Neural crest cell (in vitro differentiated cells): ENCODE measurements around the gene CADM1. TPM values are rescaled to one million over a fixed set of nuclear protein-coding genes. Genes with fewer than 3 reads are reported as not detected.

Experiments
- DNase-seq: peaks from one replicate; pipeline ENCODE4 v3.0.0; 2021; ENCODE audit warnings: low read depth, mixed read lengths, low spot score
- H3K27ac Mint-ChIP-seq: one replicate; pipeline ENCODE4 v1.8.0; 2021; ENCODE audit warnings: mild to moderate bottlenecking, mixed read lengths; ENCODE audit not compliant: unreplicated experiment
- H3K27me3 Mint-ChIP-seq: 2 replicates; pipeline ENCODE4 v1.8.0; 2021; ENCODE audit warnings: low read depth, mild to moderate bottlenecking, mixed read lengths
- H3K36me3 Mint-ChIP-seq: 2 replicates; pipeline ENCODE4 v1.8.0; 2021; ENCODE audit warnings: low read depth, mild to moderate bottlenecking, mixed read lengths
- H3K4me1 Mint-ChIP-seq: 2 replicates; pipeline ENCODE4 v1.8.0; 2021; ENCODE audit warnings: mixed read lengths
- H3K4me3 Mint-ChIP-seq: one replicate; pipeline ENCODE4 v1.8.0; 2021; ENCODE audit warnings: mild to moderate bottlenecking, mixed read lengths
- H3K9me3 Mint-ChIP-seq: 2 replicates; pipeline ENCODE4 v1.8.0; 2021; ENCODE audit warnings: mixed read lengths
- total RNA-seq: library from RNA; stranded (reverse); gene quantifications from 2 replicates; pipeline ENCODE4 v1.2.1, GENCODE V29; 2021
- TF ChIP-seq, protein P1 (sequence below): fragments of 200-600 bp; sonication (generic); conservative IDR thresholded peaks from 2 replicates; pipeline ENCODE4 v1.5.0; 2021; ENCODE audit warnings: antibody characterized with exemption, mild to moderate bottlenecking

The CADM1 gene
- total RNA-seq, 1 donor from 2014 or later, result 112 TPM

DNA sequence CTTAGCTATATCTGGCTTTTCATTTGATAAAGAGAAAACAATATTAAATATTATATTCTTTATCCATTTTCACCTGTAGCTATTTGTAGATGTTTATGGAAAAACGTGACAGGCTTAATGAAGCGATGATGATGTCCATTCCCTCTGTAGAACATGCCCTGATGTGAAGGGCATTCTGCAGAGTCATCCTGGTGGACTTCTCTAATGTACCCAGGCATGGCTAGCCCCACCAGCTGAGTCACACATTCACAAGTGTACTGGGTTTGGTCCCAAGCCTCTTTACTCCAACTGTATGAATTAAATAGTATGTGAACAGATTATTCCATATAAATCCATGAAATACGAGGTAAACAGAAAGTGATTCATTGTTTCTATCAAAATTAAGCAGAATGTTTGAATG is 139.3 kb downstream of the CADM1 start:
- Mint-ChIP-seq H3K9me3 (no peaks in the 10 kb centered on the region), H3K27ac (no peak overlapping the region), H3K27me3 (no peaks in the 10 kb centered on the region), H3K4me3 (no peak overlapping the region), H3K36me3 (no peaks in the 10 kb centered on the region), H3K4me1 (peaks cover 20% of the 10 kb centered on the region)
- DNase-seq, result no peak
- TF ChIP-seq, protein P1, sequence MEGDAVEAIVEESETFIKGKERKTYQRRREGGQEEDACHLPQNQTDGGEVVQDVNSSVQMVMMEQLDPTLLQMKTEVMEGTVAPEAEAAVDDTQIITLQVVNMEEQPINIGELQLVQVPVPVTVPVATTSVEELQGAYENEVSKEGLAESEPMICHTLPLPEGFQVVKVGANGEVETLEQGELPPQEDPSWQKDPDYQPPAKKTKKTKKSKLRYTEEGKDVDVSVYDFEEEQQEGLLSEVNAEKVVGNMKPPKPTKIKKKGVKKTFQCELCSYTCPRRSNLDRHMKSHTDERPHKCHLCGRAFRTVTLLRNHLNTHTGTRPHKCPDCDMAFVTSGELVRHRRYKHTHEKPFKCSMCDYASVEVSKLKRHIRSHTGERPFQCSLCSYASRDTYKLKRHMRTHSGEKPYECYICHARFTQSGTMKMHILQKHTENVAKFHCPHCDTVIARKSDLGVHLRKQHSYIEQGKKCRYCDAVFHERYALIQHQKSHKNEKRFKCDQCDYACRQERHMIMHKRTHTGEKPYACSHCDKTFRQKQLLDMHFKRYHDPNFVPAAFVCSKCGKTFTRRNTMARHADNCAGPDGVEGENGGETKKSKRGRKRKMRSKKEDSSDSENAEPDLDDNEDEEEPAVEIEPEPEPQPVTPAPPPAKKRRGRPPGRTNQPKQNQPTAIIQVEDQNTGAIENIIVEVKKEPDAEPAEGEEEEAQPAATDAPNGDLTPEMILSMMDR, result no peak

GRCh38 chr11:115363921-115364320 is 140.3 kb downstream of the CADM1 start:
- no peak overlapping the region for H3K27ac Mint-ChIP-seq
- TF ChIP-seq, protein P1, result no peak
- DNase-seq, result no peak
- H3K36me3 Mint-ChIP-seq, result no peaks in the 10 kb centered on the region
- H3K4me3 Mint-ChIP-seq, result no peak overlapping the region
- no peaks in the 10 kb centered on the region for H3K9me3 Mint-ChIP-seq
- H3K4me1 Mint-ChIP-seq, result peaks cover 20% of the 10 kb centered on the region
- H3K27me3 Mint-ChIP-seq, result no peaks in the 10 kb centered on the region

DNA sequence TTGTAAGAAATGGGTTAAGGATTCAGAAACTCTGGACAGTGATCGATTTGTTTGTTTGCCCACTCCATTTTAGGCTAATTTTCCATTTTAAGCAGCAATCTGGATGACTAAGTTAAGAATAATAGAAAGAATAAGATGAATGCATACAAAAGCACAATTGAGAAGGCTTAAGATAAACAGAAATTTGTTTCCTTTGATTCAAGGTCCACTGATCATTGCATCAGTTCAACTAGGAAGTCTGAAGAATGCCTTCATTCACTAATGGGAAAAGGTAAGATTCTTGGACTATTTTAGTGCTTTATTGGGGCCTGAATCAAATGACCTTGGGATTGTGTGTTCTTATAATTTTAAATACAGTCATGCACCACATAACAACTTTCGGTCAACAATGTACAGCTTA is 140.8 kb downstream of the CADM1 start:
- TF ChIP-seq, protein P1, result no peak
- DNase-seq, result no peak
- H3K4me1 Mint-ChIP-seq, result peaks cover 20% of the 10 kb centered on the region
- H3K27ac Mint-ChIP-seq, result no peak overlapping the region
- H3K27me3 Mint-ChIP-seq, result no peaks in the 10 kb centered on the region
- no peaks in the 10 kb centered on the region for H3K36me3 Mint-ChIP-seq
- H3K9me3 Mint-ChIP-seq, result no peaks in the 10 kb centered on the region
- H3K4me3 Mint-ChIP-seq, result no peak overlapping the region

- TF ChIP-seq, protein P1, result no peak
- H3K27me3 Mint-ChIP-seq, result no peaks in the 10 kb centered on the region
- peak overlapping the region; percentile 13 for H3K27ac Mint-ChIP-seq
- no peaks in the 10 kb centered on the region for H3K9me3 Mint-ChIP-seq
- no peaks in the 10 kb centered on the region for H3K36me3 Mint-ChIP-seq
- H3K4me1 Mint-ChIP-seq, result peaks cover 17% of the 10 kb centered on the region
- H3K4me3 Mint-ChIP-seq, result no peak overlapping the region
- no peak for DNase-seq
Measured at GRCh38 chr11:115362997-115363396, 141.2 kb downstream of the CADM1 start.

DNA sequence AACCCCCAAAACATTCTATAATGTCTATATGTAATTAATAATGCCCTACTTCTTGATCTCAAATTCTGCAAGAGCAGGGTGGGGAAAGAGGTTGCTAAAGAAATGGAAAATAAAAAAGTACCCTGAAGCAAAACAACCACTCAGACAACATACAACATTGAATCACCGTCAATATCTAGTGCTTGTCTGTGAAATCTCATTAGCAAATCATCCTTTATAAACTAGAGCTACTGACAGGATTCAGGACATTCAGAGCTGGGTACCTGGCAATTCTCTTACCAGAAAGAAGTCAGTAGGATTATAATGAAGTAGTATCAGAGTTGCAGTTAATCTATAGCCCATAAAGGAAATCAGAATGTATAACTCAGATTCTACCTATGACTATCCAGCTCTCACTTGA is 143.2 kb downstream of the CADM1 start:
- Mint-ChIP-seq H3K4me3 (no peak overlapping the region), H3K27me3 (no peaks in the 10 kb centered on the region), H3K9me3 (no peaks in the 10 kb centered on the region), H3K36me3 (no peaks in the 10 kb centered on the region), H3K27ac (no peak overlapping the region), H3K4me1 (peaks cover 15% of the 10 kb centered on the region)
- DNase-seq, result no peak
- TF ChIP-seq, protein P1, result no peak
